AG20443 (cell line): ENCODE measurements around the gene NUTM2A.
"Not testable (repeated sequence)": the region's sequence is repeated elsewhere in the genome, so short reads cannot be mapped to it uniquely, and the experiment has no call there.

Experiments used
- DNase-seq: peaks from one replicate; pipeline ENCODE4 v3.0.0; 2012; ENCODE audit warnings: low spot score, mixed read lengths

The NUTM2A gene, protein sequence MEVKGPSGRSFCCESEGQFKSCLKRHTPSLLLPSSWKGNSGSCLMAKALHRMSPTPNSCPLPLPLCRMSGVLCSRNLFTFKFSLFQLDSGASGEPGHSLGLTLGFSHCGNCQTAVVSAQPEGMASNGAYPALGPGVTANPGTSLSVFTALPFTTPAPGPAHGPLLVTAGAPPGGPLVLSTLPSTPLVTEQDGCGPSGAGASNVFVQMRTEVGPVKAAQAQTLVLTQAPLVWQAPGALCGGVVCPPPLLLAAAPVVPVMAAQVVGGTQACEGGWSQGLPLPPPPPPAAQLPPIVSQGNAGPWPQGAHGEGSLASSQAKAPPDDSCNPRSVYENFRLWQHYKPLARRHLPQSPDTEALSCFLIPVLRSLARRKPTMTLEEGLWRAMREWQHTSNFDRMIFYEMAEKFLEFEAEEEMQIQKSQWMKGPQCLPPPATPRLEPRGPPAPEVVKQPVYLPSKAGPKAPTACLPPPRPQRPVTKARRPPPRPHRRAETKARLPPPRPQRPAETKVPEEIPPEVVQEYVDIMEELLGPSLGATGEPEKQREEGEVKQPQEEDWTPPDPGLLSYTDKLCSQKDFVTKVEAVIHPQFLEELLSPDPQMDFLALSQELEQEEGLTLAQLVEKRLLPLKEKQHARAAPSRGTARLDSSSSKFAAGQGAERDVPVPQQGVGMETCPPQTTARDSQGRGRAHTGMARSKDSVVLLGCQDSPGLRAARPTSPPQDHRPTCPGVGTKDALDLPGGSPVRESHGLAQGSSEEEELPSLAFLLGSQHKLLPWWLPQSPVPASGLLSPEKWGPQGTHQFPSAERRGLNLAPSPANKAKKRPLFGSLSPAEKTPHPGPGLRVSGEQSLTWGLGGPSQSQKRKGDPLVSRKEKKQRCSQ

GRCh38 chr10:87225148-87225547 lies at the start of gene NUTM2A:
Gene NUTM2A, plus strand, starts transcription at chr10:87225448. Its CDS starts 383 bp downstream, at chr10:87225831.
- not testable (repeated sequence) for DNase-seq

GRCh38 chr10:87177587-87177986 lies 47.7 kb upstream of the NUTM2A start:
- DNase-seq: not testable (repeated sequence)

GRCh38 chr10:87184421-87184820 lies 40.8 kb upstream of the NUTM2A start:
- DNase-seq: not testable (repeated sequence)

DNA sequence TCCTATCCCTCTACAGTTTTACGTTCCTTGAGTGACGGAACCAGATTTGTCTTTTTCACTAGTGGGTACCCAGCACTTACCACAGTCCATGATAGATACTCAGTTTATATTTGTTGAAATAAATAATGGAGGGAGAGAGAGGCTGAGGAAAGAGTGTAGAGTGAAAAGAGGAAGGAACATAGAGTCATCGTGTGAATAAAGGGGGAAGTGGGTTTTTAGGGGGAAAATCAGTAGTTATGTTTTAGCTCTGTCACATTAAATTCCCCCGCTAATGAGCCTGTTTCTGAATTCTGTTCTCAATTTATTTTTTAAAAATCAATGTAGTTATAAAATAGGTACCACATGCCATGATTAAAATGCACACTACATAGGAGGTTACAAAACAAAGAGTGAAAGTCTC lies 39.2 kb upstream of the NUTM2A start:
- DNase-seq: not testable (repeated sequence)

DNA sequence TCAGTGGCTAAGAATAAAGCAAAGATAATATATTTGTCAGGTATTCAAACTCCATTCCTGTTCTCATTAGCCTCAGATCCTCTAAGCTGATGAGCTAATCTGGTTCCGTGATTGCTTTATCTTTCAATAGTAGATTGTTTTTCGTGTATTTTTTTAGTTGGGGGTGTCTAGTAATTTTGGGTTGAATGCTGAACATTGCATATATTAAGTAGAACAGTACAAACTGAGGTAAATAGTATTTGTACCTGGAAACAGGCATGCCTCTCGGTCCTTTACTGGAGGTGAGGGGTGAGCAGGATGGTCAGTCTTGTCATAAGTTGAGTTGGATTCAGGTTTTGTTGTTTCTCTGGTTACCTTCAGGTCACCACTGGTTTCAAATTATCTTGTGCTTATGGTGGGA lies 37.7 kb upstream of the NUTM2A start:
- DNase-seq: not testable (repeated sequence)

DNA sequence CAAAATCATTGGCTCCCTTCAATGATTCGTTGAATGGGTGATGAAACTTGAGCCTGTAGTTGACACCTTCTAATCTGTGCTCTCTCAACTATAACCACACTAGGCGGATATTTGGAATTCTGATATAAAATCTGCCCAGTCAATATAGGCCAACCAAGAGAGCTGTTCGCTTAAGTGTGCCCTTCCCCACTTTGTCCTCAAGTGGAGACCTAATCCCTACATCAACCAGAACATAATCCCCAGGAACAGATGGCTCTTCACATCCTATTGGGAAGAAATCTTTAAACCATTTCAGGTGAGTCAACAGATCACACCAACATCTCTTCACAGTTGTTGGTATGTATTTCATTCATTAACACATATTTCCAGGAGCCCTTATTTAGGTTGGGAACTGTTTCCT lies 33.4 kb upstream of the NUTM2A start:
- DNase-seq: not testable (repeated sequence)

GRCh38 chr10:87200924-87201323 lies 24.3 kb upstream of the NUTM2A start:
- DNase-seq: not testable (repeated sequence)

DNA sequence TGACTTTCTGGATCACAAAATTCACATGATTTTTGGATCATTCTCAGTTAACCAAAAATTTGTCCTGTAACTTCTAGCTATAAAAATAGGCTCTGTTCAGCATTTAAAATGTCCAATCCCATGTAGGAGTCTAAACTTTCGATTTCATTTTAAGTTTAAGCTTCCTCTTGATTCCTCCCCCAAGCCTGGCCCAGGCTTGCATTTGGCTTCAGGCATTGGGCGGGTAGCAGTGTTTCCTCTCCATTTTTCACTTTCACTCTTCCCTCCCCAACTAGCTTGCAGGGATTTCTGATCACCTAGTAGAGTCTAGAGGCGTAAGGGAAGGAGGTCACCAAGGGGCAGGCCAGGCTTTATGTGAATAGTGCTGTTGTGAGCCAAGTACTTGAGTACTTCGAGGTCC lies 20.4 kb upstream of the NUTM2A start:
- not testable (repeated sequence) for DNase-seq

- DNase-seq: not testable (repeated sequence)
Observed at GRCh38 chr10:87206922-87207321, 18.3 kb upstream of the NUTM2A start.

DNA sequence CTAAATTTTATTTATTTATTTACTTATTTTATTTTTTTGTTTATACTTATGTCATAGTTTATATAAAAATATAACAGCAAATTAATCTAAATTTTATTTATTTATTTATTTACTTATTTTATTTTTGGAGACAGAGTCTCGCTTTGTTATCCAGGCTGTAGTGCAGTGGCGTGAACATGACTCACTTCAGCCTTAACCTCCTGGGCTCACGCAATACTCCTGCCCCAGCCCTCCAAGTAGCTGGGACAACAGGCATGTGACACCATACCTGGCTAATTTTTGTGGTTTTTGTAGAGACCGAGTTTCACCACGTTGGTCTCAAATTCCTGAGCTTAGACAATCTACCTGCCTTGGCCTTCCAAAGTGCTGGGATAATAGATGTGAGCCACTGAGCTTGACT lies 14.9 kb upstream of the NUTM2A start:
- not testable (repeated sequence) for DNase-seq

GRCh38 chr10:87211848-87212247 lies 13.4 kb upstream of the NUTM2A start:
- DNase-seq: peak; percentile 11

DNA sequence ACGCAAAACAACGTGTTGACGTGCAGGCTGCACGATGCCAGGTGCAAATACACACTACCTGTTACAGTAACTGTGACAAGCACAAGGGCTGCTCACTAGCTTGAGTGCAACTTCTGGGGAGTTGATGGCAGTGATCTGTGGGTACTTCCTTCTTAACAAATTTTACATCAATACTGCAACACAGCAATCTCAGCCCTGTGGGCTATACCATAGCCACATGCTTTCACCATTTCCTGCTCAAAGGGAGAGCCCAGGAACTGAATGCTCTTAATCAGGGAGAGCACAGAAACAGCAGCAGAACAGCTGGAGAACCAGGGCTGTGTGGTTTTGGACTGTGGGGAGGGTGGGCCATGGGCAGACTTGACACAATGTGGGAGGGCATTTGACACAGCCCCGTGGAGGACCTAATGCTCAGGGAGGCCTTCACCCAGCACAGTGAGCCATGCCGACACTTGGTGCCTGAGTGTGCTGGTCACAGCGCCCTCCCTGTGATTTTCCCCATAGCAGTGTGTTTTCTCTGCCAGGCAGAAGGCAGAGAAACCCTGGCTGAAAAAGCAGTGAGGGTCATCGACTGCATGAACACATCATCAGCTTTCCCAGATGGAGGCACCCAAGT lies 12.0 kb upstream of the NUTM2A start:
- DNase-seq: not testable (repeated sequence)

DNA sequence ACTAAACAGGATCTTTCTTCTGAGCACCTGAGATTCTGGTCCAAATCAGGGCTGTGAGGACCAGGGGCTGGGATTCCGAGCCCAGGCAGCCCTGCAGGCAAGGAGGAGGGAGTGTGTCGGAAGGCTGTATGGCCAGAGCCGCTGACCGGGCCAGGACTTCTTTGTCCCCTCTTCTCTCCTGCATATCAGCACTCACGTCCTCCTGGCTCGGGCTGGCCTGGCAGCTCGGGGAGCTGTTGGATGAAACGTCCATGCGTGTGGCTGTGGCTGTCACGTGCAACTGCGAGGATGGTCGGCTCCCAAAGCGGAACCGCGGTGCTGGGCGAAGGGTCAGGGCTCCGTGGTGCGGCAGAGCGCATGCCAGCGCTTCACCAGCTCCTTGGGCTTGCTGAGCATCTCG lies 11.4 kb upstream of the NUTM2A start:
- not testable (repeated sequence) for DNase-seq

DNA sequence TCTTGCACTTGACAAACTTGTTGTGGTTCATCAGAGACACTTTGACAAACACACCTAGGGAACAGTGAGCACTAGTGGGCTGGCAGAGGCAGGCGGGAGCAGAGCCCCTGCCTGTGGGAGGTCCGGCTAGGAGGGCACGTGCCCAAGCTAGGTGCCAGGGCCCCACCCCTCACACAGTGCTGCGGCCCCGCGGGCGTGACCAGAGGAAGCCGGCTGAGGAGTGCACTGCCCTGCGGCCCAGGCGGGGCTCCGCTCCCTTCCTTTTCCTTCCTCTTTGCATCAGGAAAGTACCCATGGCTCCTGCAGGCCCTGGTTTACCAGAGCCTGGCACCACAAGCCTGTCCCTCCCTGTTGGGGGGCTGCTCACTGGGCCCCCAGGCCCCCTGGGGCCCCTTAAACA lies 9.1 kb upstream of the NUTM2A start:
- DNase-seq: not testable (repeated sequence)

- DNase-seq: not testable (repeated sequence)
Observed at GRCh38 chr10:87219370-87219769, 5.9 kb upstream of the NUTM2A start.

- DNase-seq: not testable (repeated sequence)
Observed at GRCh38 chr10:87222789-87223188, 2.5 kb upstream of the NUTM2A start.

DNA sequence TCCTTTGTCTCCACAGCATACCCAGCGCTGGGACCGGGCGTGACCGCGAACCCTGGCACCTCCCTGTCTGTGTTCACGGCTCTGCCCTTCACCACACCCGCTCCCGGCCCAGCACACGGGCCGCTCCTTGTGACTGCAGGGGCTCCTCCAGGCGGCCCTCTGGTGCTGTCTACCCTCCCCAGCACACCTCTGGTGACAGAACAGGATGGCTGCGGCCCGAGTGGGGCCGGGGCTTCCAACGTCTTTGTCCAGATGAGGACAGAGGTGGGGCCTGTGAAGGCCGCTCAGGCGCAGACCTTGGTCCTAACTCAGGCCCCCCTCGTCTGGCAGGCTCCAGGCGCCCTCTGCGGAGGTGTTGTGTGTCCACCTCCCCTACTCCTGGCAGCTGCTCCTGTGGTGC lies 3.0 kb downstream of the NUTM2A start:
- DNase-seq: not testable (repeated sequence)

DNA sequence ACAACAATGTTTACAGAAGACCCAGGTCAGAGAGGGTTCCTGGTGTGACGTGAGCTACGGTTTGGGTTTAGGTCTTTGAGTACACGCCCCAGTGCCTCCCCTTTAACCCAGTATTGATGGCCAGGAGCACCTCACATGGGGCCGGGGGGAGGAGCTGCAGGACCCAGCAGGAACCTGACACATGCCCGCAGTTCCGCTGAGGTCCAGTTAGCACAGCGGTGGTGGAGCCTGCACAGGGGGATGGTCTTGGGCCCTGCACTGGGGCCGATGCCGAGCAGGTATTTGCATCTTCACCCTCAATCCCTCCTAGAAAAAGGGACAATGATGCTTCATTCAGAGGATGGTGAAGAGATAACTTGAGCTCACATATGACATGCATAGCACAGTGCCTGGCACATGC lies 4.0 kb downstream of the NUTM2A start:
- not testable (repeated sequence) for DNase-seq

DNA sequence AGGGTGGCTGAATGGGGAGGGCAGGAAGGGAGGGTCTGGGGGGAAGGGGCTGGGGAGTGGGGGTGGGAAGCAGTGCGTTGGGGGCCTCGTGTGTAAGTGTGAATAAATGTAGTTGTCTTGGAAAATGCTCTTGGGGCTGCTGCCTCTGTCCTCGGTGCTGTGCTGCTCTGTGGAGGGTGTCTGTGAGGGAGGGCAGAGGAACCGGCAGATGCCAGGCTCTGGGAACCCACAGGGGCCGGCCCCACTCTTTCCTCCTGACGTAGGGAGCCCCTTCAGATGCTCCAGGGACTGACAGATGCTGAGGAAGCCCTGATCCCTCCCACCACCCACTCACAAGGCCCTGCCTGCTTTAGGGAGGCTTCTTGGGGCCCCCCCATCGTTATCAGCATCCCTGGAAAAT lies 9.6 kb downstream of the NUTM2A start:
- DNase-seq: not testable (repeated sequence)

DNA sequence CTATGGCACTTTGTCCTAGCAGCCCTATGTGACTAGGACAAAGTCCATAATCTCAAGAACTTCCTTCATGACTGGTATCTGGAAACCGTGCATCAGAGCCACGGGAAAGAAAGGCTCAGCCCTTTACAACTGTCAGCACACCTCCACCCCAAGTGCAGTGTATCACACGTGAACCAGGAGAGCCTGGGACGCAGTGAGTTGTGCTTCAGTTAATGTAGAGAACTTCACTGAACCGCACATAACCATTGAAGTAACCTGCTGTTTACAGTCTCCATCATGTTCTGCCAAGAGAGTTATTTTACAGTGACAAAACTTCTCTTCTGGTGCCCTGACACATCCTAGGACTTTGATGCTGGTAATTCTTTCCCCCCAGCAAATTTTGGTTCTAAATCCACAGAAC lies 12.0 kb downstream of the NUTM2A start:
- not testable (repeated sequence) for DNase-seq

DNA sequence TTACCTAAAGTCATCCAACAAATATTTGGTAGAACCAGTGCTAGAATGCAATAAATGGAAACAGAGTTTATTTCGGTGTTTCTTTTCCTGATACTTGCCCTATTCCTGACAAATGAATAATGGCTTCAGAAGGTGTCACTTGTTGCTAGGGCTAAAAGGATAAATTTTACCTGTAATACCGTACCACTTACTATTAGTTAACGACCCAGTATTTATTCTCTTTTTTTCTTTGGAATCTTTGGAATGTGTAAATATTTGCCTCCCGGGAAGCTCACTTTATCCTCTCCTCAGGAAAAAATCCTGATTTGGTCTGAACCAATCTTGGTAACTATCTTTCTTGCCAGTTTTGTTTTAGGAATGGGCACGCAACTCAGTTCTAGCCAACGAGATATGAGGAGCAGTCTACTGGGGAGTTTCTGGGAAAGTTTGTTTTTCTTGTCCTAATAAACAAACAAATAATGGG lies 14.1 kb downstream of the NUTM2A start:
- not testable (repeated sequence) for DNase-seq

GRCh38 chr10:87242192-87242591 lies 16.9 kb downstream of the NUTM2A start:
- not testable (repeated sequence) for DNase-seq
